ENCODE data around the gene PRTG. TPM values are rescaled to one million over a fixed set of nuclear protein-coding genes. Genes with fewer than 3 reads are reported as not detected.
"Not testable (repeated sequence)": the region's sequence is repeated elsewhere in the genome, so short reads cannot be mapped to it uniquely, and the experiment has no call there.

Gene PRTG
- total RNA-seq, 4 donors from 2014 or later = 1.8 to 6.8 (median 2.9) TPM

DNA sequence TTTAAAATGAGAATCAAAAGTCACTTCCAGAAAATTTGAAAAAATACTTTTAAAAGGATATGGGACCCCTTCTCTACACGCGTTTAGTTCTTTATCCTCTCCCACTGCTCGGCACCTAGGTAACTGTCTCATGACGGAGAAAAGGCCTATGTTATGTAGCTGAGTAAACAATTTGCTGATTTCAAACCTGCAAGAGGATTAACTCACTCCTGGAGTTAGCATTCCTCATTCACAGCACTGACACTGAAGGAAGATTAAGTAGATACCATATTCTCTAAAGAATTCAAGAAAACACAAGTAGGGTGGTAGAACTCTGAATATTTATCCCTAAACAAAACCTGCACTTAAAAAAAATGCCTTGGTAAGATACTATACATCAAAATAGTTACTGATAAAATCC is 124.6 kb downstream of the PRTG start:
- ATAC-seq (ENCODE audit: low FRiP score) (no peak), DNase-seq (ENCODE audit: low spot score) (no peak)
- TF ChIP-seq, protein P1, sequence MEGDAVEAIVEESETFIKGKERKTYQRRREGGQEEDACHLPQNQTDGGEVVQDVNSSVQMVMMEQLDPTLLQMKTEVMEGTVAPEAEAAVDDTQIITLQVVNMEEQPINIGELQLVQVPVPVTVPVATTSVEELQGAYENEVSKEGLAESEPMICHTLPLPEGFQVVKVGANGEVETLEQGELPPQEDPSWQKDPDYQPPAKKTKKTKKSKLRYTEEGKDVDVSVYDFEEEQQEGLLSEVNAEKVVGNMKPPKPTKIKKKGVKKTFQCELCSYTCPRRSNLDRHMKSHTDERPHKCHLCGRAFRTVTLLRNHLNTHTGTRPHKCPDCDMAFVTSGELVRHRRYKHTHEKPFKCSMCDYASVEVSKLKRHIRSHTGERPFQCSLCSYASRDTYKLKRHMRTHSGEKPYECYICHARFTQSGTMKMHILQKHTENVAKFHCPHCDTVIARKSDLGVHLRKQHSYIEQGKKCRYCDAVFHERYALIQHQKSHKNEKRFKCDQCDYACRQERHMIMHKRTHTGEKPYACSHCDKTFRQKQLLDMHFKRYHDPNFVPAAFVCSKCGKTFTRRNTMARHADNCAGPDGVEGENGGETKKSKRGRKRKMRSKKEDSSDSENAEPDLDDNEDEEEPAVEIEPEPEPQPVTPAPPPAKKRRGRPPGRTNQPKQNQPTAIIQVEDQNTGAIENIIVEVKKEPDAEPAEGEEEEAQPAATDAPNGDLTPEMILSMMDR (IDR thresholded peaks at IDR 0.05) = no peak

DNA sequence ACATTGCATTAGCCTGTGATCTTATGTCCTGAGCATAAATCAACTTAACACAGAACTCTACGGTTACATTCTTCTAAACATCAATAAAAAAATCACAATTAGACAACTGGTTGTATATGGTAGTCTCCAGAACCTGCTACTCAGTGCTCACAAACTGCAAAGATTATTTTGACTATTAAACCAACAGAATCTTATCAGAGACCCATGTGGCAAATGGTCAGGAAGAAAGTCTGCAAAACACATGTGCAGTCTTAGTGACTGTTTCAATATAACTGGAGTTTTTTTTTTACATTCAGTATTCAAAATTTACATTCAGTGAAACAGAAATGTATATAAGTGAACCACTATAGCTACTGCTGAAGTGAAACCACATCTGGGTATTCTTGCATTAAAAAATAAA is 127.5 kb downstream of the PRTG start:
- TF ChIP-seq, protein P1 (IDR thresholded peaks at IDR 0.05) = no peak
- ATAC-seq (ENCODE audit: low FRiP score) = no peak
- no peak for DNase-seq (ENCODE audit: low spot score)

DNA sequence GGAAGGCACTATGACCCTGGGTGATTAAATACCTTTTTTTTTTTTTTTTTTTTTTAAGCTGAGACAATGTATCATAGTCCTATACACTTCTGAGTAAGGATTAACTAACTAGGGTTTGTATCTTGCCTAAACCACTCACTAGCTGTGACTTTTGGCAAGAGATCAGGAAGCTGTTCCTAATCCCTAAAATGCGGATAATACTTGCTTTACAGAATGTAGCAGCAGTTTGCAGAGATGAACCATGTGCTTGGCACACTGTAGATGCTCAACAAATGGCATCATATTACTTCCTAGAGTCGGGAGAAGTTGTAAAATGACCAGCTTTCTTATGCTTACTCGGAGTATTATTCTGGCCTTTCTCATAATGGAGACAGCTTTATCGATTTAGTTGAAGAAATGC is 129.2 kb downstream of the PRTG start:
- TF ChIP-seq, protein P1 (IDR thresholded peaks at IDR 0.05) = no peak
- no peak for DNase-seq (ENCODE audit: low spot score)
- ATAC-seq (ENCODE audit: low FRiP score) = no peak

GRCh38 chr15:55606214-55606613 is 136.7 kb downstream of the PRTG start:
- TF ChIP-seq, protein P1 (IDR thresholded peaks at IDR 0.05) = no peak
- DNase-seq (ENCODE audit: low spot score) (no peak), ATAC-seq (ENCODE audit: low FRiP score) (no peak)

GRCh38 chr15:55601374-55601773 is 141.6 kb downstream of the PRTG start:
- ATAC-seq (ENCODE audit: low FRiP score) = no peak
- TF ChIP-seq, protein P1 (IDR thresholded peaks at IDR 0.05) = no peak

GRCh38 chr15:55599439-55599838 is 143.5 kb downstream of the PRTG start:
- TF ChIP-seq, protein P1 (IDR thresholded peaks at IDR 0.05) = no peak
- DNase-seq (ENCODE audit: low spot score) (no peak), ATAC-seq (ENCODE audit: low FRiP score) (no peak)

More at GRCh38 chr15:55601374-55601773, 141.6 kb downstream of the PRTG start:
- DNase-seq (ENCODE audit: low spot score) = no peak

DNA sequence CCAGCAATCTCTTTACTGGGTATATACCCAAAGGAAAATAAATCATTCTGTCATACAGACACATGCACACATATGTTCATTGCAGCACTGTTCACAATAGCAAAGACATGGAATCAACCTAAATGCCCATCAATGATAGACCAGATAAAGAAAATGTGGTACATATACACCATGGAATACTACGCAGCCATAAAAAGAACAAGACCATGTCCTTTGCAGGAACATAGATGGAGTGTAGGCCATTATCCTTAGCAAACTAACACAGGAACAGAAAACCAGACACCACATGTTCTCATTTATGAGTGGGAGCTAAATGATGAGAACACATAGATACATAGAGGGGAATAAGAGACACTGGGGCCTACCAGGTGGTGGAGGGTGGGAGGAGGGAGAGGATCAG is 149.9 kb downstream of the PRTG start:
- not testable (repeated sequence) for ATAC-seq (ENCODE audit: low FRiP score); DNase-seq (ENCODE audit: low spot score)

GRCh38 chr15:55590788-55591187 is 152.2 kb downstream of the PRTG start:
- no peak for ATAC-seq (ENCODE audit: low FRiP score)
- TF ChIP-seq, protein P1 (IDR thresholded peaks at IDR 0.05) = no peak
- DNase-seq (ENCODE audit: low spot score) = no peak

Data from omental fat pad (tissue), 4 donors.